Stimulated activated CD8-positive, alpha-beta memory T cell treated with anti-CD3 and anti-CD28 coated beads, Interleukin-2, amount 100 ng/mL, for 1 hour (primary cell): ENCODE results near the gene ATP2A3.

Experiments used
- DNase-seq, 2 donors: peaks; one replicate each; pipeline ENCODE4 v3.0.0-alpha.2; 2020; ENCODE audit warnings: low read depth in 2 of 2

ATP2A3 gene

GRCh38 chr17:3926860-3927627 lies 37.2 kb downstream of the ATP2A3 start:
- no peak for DNase-seq

GRCh38 chr17:3925684-3926485 lies 38.4 kb downstream of the ATP2A3 start:
- no peak for DNase-seq

- DNase-seq, result no peak
Measured at GRCh38 chr17:3924512-3925350, 39.5 kb downstream of the ATP2A3 start.

GRCh38 chr17:3923466-3924190 lies 40.6 kb downstream of the ATP2A3 start:
- DNase-seq, result no peak

- DNase-seq, result no peak
Measured at GRCh38 chr17:3922765-3923164, 41.5 kb downstream of the ATP2A3 start.

- no peak for DNase-seq
Measured at GRCh38 chr17:3921502-3922319, 42.5 kb downstream of the ATP2A3 start.

GRCh38 chr17:3921006-3921405 lies 43.2 kb downstream of the ATP2A3 start:
- DNase-seq, result no peak

GRCh38 chr17:3919123-3919624 lies 45.1 kb downstream of the ATP2A3 start:
- DNase-seq, result no peak

GRCh38 chr17:3918372-3919122 lies 45.7 kb downstream of the ATP2A3 start:
- DNase-seq, result no peak

- no peak for DNase-seq
Measured at GRCh38 chr17:3917391-3917931, 46.8 kb downstream of the ATP2A3 start.

GRCh38 chr17:3916825-3917224 lies 47.4 kb downstream of the ATP2A3 start:
- no peak for DNase-seq

- no peak for DNase-seq
Measured at GRCh38 chr17:3915995-3916696, 48.1 kb downstream of the ATP2A3 start, which contains the start of gene P2RX1. P2RX1 (minus strand) TSS chr17:3916465; CDS start chr17:3916225, 240 bp downstream.

GRCh38 chr17:3915581-3915994 lies 48.6 kb downstream of the ATP2A3 start:
- no peak for DNase-seq

- DNase-seq, result no peak
Measured at GRCh38 chr17:3914312-3914670, 49.9 kb downstream of the ATP2A3 start.

GRCh38 chr17:3913531-3914311 lies 50.5 kb downstream of the ATP2A3 start:
- peak; percentile 56 to 65 for DNase-seq

- DNase-seq, result no peak
Measured at GRCh38 chr17:3912827-3913226, 51.4 kb downstream of the ATP2A3 start.

- DNase-seq, result peak in 1 of 2 donors; percentile 16
Measured at GRCh38 chr17:3911271-3912053, 52.8 kb downstream of the ATP2A3 start.
